T-cell (primary cell): ENCODE results near the gene CTNNA1. TPM values are rescaled to one million over a fixed set of nuclear protein-coding genes. Genes with fewer than 3 reads are reported as not detected.

Source experiments
- ATAC-seq, 4 experiments: fragments of 200-7000 bp in 3 of 4; fragments of 150-1000 bp in 1 of 4; cut with Tn5 transposase; replicated peaks in 1 of 4; 1 replicate in 3 of 4; 2 replicates in 1 of 4; pipeline ENCODE4 v1.10.0; 2021; ENCODE audit warnings: moderate library complexity in 3 of 4, mild to moderate bottlenecking in 2 of 4, moderate number of reproducible peaks in 1 of 4
- CTCF ChIA-PET, 2 donors: fragments of 300-600 bp; sonication (Branson Sonifier 250); formaldehyde crosslinking; loops; one replicate each; lab custom pipeline; 2022; ENCODE audit warnings: antibody characterized with exemption in 2 of 2; lab: Charles Lee
- POLR2A ChIA-PET, 2 donors: fragments of 300-600 bp; sonication (Branson Sonifier 250); formaldehyde crosslinking; loops; one replicate each; lab custom pipeline; 2022; ENCODE audit warnings: antibody characterized with exemption in 2 of 2; lab: Charles Lee
- DNase-seq, 35 experiments: peaks; one replicate each; pipeline versions ENCODE4 v3.0.0 to v3.0.0-alpha.2; 2013 to 2023
- H3K27ac ChIP-seq: one replicate; pipeline ENCODE4 v1.5.1; 2013; ENCODE audit warnings: low read length
- H3K27me3 ChIP-seq, 2 experiments: replicated peaks in 1 of 2; 1 replicate in 1 of 2; 2 replicates in 1 of 2; pipeline versions ENCODE4 v1.6.1 to v1.7.0; 2013; ENCODE audit warnings: low read length in 1 of 2, mixed read lengths in 1 of 2; ENCODE audit not compliant: control insufficient read depth in 2 of 2, insufficient read depth in 2 of 2; ENCODE audit errors: extremely low read depth in 1 of 2
- H3K36me3 ChIP-seq, 2 donors: 1 replicate in 1 of 2; 2 replicates in 1 of 2; pipeline versions ENCODE4 v1.6.1 to v1.7.0; 2013; ENCODE audit warnings: low read length in 1 of 2; ENCODE audit not compliant: control insufficient read depth in 2 of 2, insufficient read depth in 1 of 2; ENCODE audit errors: extremely low read depth in 1 of 2
- H3K4me1 ChIP-seq, 2 experiments: 1 replicate in 1 of 2; 2 replicates in 1 of 2; pipeline versions ENCODE4 v1.6.1 to v1.7.0; 2013; ENCODE audit warnings: low read length in 2 of 2, mixed read lengths in 1 of 2; ENCODE audit not compliant: insufficient read depth in 2 of 2, control insufficient read depth in 1 of 2; ENCODE audit errors: extremely low read depth in 1 of 2
- H3K4me3 ChIP-seq, 2 donors: 1 replicate in 1 of 2; 2 replicates in 1 of 2; pipeline versions ENCODE4 v1.5.1 to v1.7.0; 2013; ENCODE audit warnings: mild to moderate bottlenecking in 2 of 2, low read length in 1 of 2, moderate library complexity in 1 of 2; ENCODE audit not compliant: control insufficient read depth in 1 of 2; ENCODE audit errors: extremely low read depth in 1 of 2
- H3K9me3 ChIP-seq: 2 replicates; pipeline ENCODE4 v1.7.0; 2013
- H3K27ac Mint-ChIP-seq, 2 donors: one replicate each; pipeline ENCODE4 v1.8.0; 2020 to 2021; ENCODE audit warnings: mild to moderate bottlenecking in 2 of 2, mixed read lengths in 2 of 2
- H3K27me3 Mint-ChIP-seq, 2 donors: one replicate each; pipeline ENCODE4 v1.8.0; 2021 to 2022; ENCODE audit warnings: mixed read lengths in 2 of 2
- H3K36me3 Mint-ChIP-seq: one replicate; pipeline ENCODE4 v1.8.0; 2021; ENCODE audit warnings: mixed read lengths
- H3K4me1 Mint-ChIP-seq, 3 donors: one replicate each; pipeline ENCODE4 v1.8.0; 2020 to 2022; ENCODE audit warnings: mixed read lengths in 3 of 3, mild to moderate bottlenecking in 1 of 3
- H3K4me3 Mint-ChIP-seq, 3 donors: one replicate each; pipeline ENCODE4 v1.8.0; 2020 to 2022; ENCODE audit warnings: mild to moderate bottlenecking in 3 of 3, mixed read lengths in 3 of 3, moderate library complexity in 3 of 3
- H3K9me3 Mint-ChIP-seq, 3 donors: one replicate each; pipeline ENCODE4 v1.8.0; 2020 to 2022; ENCODE audit warnings: mixed read lengths in 3 of 3
- WGBS: methylation state at CpG from one replicate; pipeline ENCODE4 v1.1.5; 2013; ENCODE audit warnings: missing lambda C conversion rate; ENCODE audit not compliant: insufficient coverage; 5-methylcytosine and 5-hydroxymethylcytosine counted together
- total RNA-seq, 35 experiments: library from RNA in 6 of 35; stranded (reverse) in 6 of 35; fragments of 120-200 nt in 1 of 35; gene quantifications; one replicate each; pipeline versions ENCODE4 v1.2.1 to v1.2.4 and lab custom pipeline; 2013 to 2026

Gene CTNNA1
- total RNA-seq, 5 donors from 2014 or later (not counting 1 experiment from before 2014, with no cell fraction given) = 13.5 to 33.3 (median 18.5) TPM

- H3K9me3 Mint-ChIP-seq = no peaks in the 10 kb centered on the region
- Histone ChIP-seq H3K9me3 (no peaks in the 10 kb centered on the region), H3K4me3 (no peak overlapping the region), H3K27me3 (no peaks in the 10 kb centered on the region), H3K27ac (no peak overlapping the region), H3K4me1 (no peaks in the 10 kb centered on the region), H3K36me3 (no peaks in the 10 kb centered on the region)
- peaks cover 2 to 20% of the 10 kb centered on the region in 2 donors for H3K27me3 Mint-ChIP-seq
- H3K4me1 Mint-ChIP-seq = no peaks in the 10 kb centered on the region
- H3K4me3 Mint-ChIP-seq = no peak overlapping the region
- H3K27ac Mint-ChIP-seq = no peak overlapping the region
- POLR2A ChIA-PET = no interaction called here
- WGBS = no CpG with 5 or more reads among the region's 1 CpG
- CTCF ChIA-PET = no interaction called here
- no peak for ATAC-seq
- DNase-seq = no peak
- peaks cover 19% of the 10 kb centered on the region for H3K36me3 Mint-ChIP-seq
These were observed 130.9 kb downstream of the CTNNA1 start for GRCh38 chr5:138884094-138884493.

- H3K4me1 ChIP-seq = no peaks in the 10 kb centered on the region
- H3K27ac ChIP-seq = no peak overlapping the region
- H3K4me3 Mint-ChIP-seq = no peak overlapping the region
- H3K4me3 ChIP-seq = no peak overlapping the region
- peaks cover 0 to 1% (median 0%) of the 10 kb centered on the region in 3 donors for H3K9me3 Mint-ChIP-seq
- ChIA-PET POLR2A (no interaction called here), CTCF (no interaction called here)
- H3K4me1 Mint-ChIP-seq = no peaks in the 10 kb centered on the region
- peaks cover 2 to 20% of the 10 kb centered on the region in 2 donors for H3K27me3 Mint-ChIP-seq
- no peak for DNase-seq
- no peaks in the 10 kb centered on the region for H3K9me3 ChIP-seq
- H3K27me3 ChIP-seq = no peaks in the 10 kb centered on the region
- H3K36me3 Mint-ChIP-seq = peaks cover 21% of the 10 kb centered on the region
- ATAC-seq = no peak
- no peak overlapping the region for H3K27ac Mint-ChIP-seq
- H3K36me3 ChIP-seq = no peaks in the 10 kb centered on the region
These were observed 131.3 kb downstream of the CTNNA1 start for GRCh38 chr5:138884554-138884953.

GRCh38 chr5:138889994-138890393 lies 136.8 kb downstream of the CTNNA1 start:
- no peak overlapping the region for H3K4me3 ChIP-seq
- H3K36me3 Mint-ChIP-seq = peaks cover 41% of the 10 kb centered on the region
- DNase-seq (no peak), ATAC-seq (no peak)
- no peak overlapping the region for H3K27ac ChIP-seq
- no peaks in the 10 kb centered on the region for H3K27me3 Mint-ChIP-seq
- H3K27me3 ChIP-seq = no peaks in the 10 kb centered on the region
- no peaks in the 10 kb centered on the region for H3K4me1 Mint-ChIP-seq
- no peaks in the 10 kb centered on the region for H3K36me3 ChIP-seq
- no peak overlapping the region for H3K27ac Mint-ChIP-seq
- no peaks in the 10 kb centered on the region for H3K9me3 ChIP-seq
- ChIA-PET CTCF (no interaction called here), POLR2A (no interaction called here)
- H3K4me1 ChIP-seq = no peaks in the 10 kb centered on the region
- peaks cover 4 to 17% (median 12%) of the 10 kb centered on the region in 3 donors for H3K9me3 Mint-ChIP-seq
- no peak overlapping the region for H3K4me3 Mint-ChIP-seq

GRCh38 chr5:138890644-138891043 lies 137.4 kb downstream of the CTNNA1 start:
- Histone ChIP-seq H3K36me3 (no peaks in the 10 kb centered on the region), H3K9me3 (no peaks in the 10 kb centered on the region), H3K27me3 (no peaks in the 10 kb centered on the region), H3K4me1 (no peaks in the 10 kb centered on the region), H3K4me3 (no peak overlapping the region), H3K27ac (no peak overlapping the region)
- DNase-seq (no peak), ATAC-seq (no peak)
- Mint-ChIP-seq H3K9me3 (peaks cover 4 to 17% (median 12%) of the 10 kb centered on the region in 3 donors), H3K4me1 (no peaks in the 10 kb centered on the region), H3K36me3 (peaks cover 41% of the 10 kb centered on the region), H3K27ac (no peak overlapping the region), H3K27me3 (no peaks in the 10 kb centered on the region), H3K4me3 (no peak overlapping the region)
- POLR2A ChIA-PET = no interaction called here
- CTCF ChIA-PET = no interaction called here

- Mint-ChIP-seq H3K9me3 (peaks cover 3 to 4% (median 3%) of the 10 kb centered on the region in 3 donors), H3K27me3 (no peaks in the 10 kb centered on the region), H3K36me3 (peaks cover 8% of the 10 kb centered on the region), H3K27ac (no peak overlapping the region), H3K4me3 (no peak overlapping the region), H3K4me1 (peaks cover 6 to 7% (median 7%) of the 10 kb centered on the region in 3 donors)
- ChIA-PET CTCF (no interaction called here), POLR2A (interaction anchor here in 1 of 2 donors (0.7 kb wide), 1 partner anchor 127 kb away, joined by 5 read pairs; no protein-coding TSS in a partner anchor)
- ATAC-seq = no peak
- Histone ChIP-seq H3K4me3 (no peak overlapping the region), H3K4me1 (no peaks in the 10 kb centered on the region), H3K36me3 (no peaks in the 10 kb centered on the region), H3K27ac (no peak overlapping the region), H3K9me3 (no peaks in the 10 kb centered on the region), H3K27me3 (no peaks in the 10 kb centered on the region)
- WGBS = no CpG with 5 or more reads among the region's 1 CpG
- no peak for DNase-seq
These were observed 142.7 kb downstream of the CTNNA1 start for GRCh38 chr5:138895918-138896317.

- no peaks in the 10 kb centered on the region for H3K4me1 ChIP-seq
- Mint-ChIP-seq H3K36me3 (peaks cover 2% of the 10 kb centered on the region), H3K4me1 (peaks cover 6 to 12% (median 7%) of the 10 kb centered on the region in 3 donors), H3K4me3 (no peak overlapping the region), H3K27me3 (no peaks in the 10 kb centered on the region), H3K9me3 (no peaks in the 10 kb centered on the region), H3K27ac (no peak overlapping the region)
- H3K27ac ChIP-seq = no peak overlapping the region
- H3K27me3 ChIP-seq = no peaks in the 10 kb centered on the region
- ATAC-seq = no peak
- CTCF ChIA-PET = interaction anchor here in 1 of 2 donors (0.7 kb wide), 1 partner anchor 18 kb away, joined by 3 read pairs; no protein-coding TSS in a partner anchor
- no peaks in the 10 kb centered on the region for H3K36me3 ChIP-seq
- no peak overlapping the region for H3K4me3 ChIP-seq
- no peak for DNase-seq
- H3K9me3 ChIP-seq = no peaks in the 10 kb centered on the region
- POLR2A ChIA-PET = no interaction called here
- no CpG with 5 or more reads among the region's 1 CpG for WGBS
These were observed 145.1 kb downstream of the CTNNA1 start for GRCh38 chr5:138898299-138898698.

GRCh38 chr5:138898742-138899141 lies 145.5 kb downstream of the CTNNA1 start:
- H3K36me3 Mint-ChIP-seq = peaks cover 3% of the 10 kb centered on the region
- H3K4me3 Mint-ChIP-seq = no peak overlapping the region
- ChIA-PET CTCF (no interaction called here), POLR2A (no interaction called here)
- no peaks in the 10 kb centered on the region for H3K36me3 ChIP-seq
- no peak for ATAC-seq
- WGBS = no CpG with 5 or more reads among the region's 2 CpGs
- no peak overlapping the region for H3K27ac ChIP-seq
- H3K4me1 Mint-ChIP-seq = peaks cover 6 to 12% (median 7%) of the 10 kb centered on the region in 3 donors
- H3K27ac Mint-ChIP-seq = no peak overlapping the region
- H3K4me1 ChIP-seq = no peaks in the 10 kb centered on the region
- no peaks in the 10 kb centered on the region for H3K9me3 Mint-ChIP-seq
- H3K9me3 ChIP-seq = no peaks in the 10 kb centered on the region
- DNase-seq = no peak
- no peak overlapping the region for H3K4me3 ChIP-seq
- H3K27me3 ChIP-seq = no peaks in the 10 kb centered on the region
- no peaks in the 10 kb centered on the region for H3K27me3 Mint-ChIP-seq
